Cardiac muscle cell (in vitro differentiated cells and primary cell): ENCODE data around the gene CENPM. TPM values are rescaled to one million over a fixed set of nuclear protein-coding genes. Genes with fewer than 3 reads are reported as not detected.
A peak's percentile ranks its signal among the peaks of the same experiment; 100 is the strongest.
"Not testable (repeated sequence)": the region's sequence is repeated elsewhere in the genome, so short reads cannot be mapped to it uniquely, and the experiment has no call there.

Source experiments
- DNase-seq, 2 donors: peaks; one replicate each; pipeline versions ENCODE4 v3.0.0 to v3.0.0-alpha.2; 2010 to 2017; ENCODE audit warnings: low read depth in 1 of 2, low spot score in 1 of 2
- H3K27ac ChIP-seq: fragments of 200-600 bp; sonication (generic); 2 replicates; pipeline ENCODE4 v1.5.1; 2016
- H3K27me3 ChIP-seq: fragments of 200-600 bp; sonication (generic); 2 replicates; pipeline ENCODE4 v1.6.0; 2016; ENCODE audit warnings: control low read depth
- H3K36me3 ChIP-seq: fragments of 200-600 bp; sonication (generic); 2 replicates; pipeline ENCODE4 v1.5.1; 2016; ENCODE audit warnings: control low read depth
- H3K4me1 ChIP-seq: fragments of 200-600 bp; sonication (generic); 2 replicates; pipeline ENCODE4 v1.8.1; 2017; ENCODE audit warnings: low read depth, mild to moderate bottlenecking, mixed run types
- H3K4me3 ChIP-seq: fragments of 200-600 bp; sonication (generic); 2 replicates; pipeline ENCODE4 v1.5.1; 2016; ENCODE audit warnings: mild to moderate bottlenecking
- H3K9me3 ChIP-seq: fragments of 200-600 bp; sonication (generic); 2 replicates; pipeline ENCODE4 v1.5.1; 2017; ENCODE audit warnings: low read depth, mild to moderate bottlenecking, control low read depth
- polyA plus RNA-seq: library from polyadenylated mRNA; unstranded; fragments of >200 nt; fragmentation: Nextera tagmentation; extraction: Ambion mirVana; gene quantifications from 2 replicates; pipeline ENCODE4 v1.2.1, GENCODE V29; 2016
- total RNA-seq: library from RNA; depleted of rRNA; stranded (reverse); fragments of >200 nt; gene quantifications from 2 replicates; pipeline ENCODE4 v1.2.3, GENCODE V29; 2016
- TF ChIP-seq, protein P1 (sequence below): IDR thresholded peaks from 2 replicates; pipeline ENCODE4 v1.5.1; 2012; ENCODE audit warnings: low read depth, mild to moderate bottlenecking, low read length

CENPM gene
- total and polyA plus RNA-seq, 2 experiments from 2014 or later: 25.8 to 26.7 TPM

DNA sequence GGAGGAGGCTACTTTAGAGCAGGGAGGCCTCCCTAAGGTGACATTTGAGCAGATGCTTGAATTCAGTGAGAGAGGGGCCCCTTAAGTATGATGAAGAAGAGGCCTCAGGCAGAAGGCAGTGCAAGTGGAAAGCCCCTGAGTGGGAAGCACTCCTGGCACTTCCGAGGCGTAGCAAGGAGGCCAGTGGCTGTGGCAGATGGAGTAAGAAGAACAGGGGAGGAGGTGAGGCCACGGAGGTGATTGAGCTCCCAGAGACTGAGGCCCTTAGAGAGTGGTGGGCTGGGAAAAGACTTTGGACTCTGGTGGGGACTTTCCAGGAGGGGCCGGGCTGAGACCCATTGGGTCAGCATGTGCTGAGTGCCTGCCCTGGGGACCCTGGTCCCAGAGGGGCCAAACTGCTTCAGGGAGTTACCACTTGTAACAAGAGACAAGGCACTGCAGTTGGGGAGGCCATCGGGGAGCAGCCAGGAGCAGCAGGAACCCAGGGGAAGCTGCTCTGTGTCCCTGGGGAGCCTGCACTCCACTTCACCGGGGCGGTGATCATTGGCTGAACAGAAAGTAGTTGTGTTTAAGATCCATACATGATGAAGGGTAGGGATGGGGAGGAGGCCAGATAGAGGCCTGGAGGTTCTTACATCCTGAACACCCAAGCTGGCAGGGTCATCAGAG, 2.5 kb upstream of the CENPM start:
- Histone ChIP-seq H3K4me1 (peaks cover 4% of the 10 kb centered on the region), H3K4me3 (no peak overlapping the region), H3K27me3 (no peaks in the 10 kb centered on the region), H3K27ac (no peak overlapping the region), H3K36me3 (no peaks in the 10 kb centered on the region), H3K9me3 (no peaks in the 10 kb centered on the region)
- DNase-seq: no peak
- TF ChIP-seq, protein P1, sequence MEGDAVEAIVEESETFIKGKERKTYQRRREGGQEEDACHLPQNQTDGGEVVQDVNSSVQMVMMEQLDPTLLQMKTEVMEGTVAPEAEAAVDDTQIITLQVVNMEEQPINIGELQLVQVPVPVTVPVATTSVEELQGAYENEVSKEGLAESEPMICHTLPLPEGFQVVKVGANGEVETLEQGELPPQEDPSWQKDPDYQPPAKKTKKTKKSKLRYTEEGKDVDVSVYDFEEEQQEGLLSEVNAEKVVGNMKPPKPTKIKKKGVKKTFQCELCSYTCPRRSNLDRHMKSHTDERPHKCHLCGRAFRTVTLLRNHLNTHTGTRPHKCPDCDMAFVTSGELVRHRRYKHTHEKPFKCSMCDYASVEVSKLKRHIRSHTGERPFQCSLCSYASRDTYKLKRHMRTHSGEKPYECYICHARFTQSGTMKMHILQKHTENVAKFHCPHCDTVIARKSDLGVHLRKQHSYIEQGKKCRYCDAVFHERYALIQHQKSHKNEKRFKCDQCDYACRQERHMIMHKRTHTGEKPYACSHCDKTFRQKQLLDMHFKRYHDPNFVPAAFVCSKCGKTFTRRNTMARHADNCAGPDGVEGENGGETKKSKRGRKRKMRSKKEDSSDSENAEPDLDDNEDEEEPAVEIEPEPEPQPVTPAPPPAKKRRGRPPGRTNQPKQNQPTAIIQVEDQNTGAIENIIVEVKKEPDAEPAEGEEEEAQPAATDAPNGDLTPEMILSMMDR: no peak

DNA sequence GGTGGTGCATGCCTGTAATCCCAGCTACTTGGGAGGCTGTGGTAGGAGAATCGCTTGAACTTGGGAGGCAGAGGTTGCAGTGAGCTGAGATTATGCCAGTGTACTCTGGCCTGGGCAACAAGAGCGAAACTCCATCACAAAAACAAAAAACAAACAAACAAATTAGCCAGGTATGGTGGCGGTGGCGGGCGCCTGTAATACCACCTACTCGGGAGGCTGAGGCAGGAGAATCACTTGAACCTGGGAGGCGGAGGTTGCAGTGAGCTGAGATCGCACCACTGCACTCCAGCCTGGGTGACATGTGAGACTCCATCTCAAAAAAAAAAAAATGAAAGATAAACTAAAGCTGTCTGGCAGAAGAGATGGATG, 2.0 kb upstream of the CENPM start:
- not testable (repeated sequence) for DNase-seq, H3K36me3 ChIP-seq, H3K4me3 ChIP-seq, H3K9me3 ChIP-seq, H3K4me1 ChIP-seq, H3K27ac ChIP-seq, H3K27me3 ChIP-seq

DNA sequence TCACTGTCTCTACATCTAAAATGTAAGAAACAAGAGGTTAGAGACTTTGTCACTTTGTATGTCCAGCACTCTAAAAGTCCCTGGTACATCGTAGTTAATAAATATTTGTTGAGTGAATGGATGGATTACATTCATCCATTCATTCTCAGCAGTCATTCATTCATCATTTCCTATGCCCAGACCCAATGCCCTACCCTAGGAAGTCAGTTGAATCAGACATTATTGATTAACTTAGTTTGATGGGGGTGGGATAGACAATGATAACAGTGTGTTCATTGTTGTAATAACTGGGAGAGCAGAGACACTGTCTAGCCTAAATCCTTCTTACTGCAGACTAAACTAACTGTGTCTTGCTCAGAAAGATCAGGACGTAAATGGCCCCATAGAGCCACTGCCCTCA, 1.2 kb upstream of the CENPM start:
- H3K27ac ChIP-seq: no peak overlapping the region
- no peaks in the 10 kb centered on the region for H3K27me3 ChIP-seq
- H3K36me3 ChIP-seq: no peaks in the 10 kb centered on the region
- H3K4me3 ChIP-seq: no peak overlapping the region
- H3K4me1 ChIP-seq: peaks cover 4% of the 10 kb centered on the region
- TF ChIP-seq, protein P1: no peak
- no peaks in the 10 kb centered on the region for H3K9me3 ChIP-seq
- no peak for DNase-seq

DNA sequence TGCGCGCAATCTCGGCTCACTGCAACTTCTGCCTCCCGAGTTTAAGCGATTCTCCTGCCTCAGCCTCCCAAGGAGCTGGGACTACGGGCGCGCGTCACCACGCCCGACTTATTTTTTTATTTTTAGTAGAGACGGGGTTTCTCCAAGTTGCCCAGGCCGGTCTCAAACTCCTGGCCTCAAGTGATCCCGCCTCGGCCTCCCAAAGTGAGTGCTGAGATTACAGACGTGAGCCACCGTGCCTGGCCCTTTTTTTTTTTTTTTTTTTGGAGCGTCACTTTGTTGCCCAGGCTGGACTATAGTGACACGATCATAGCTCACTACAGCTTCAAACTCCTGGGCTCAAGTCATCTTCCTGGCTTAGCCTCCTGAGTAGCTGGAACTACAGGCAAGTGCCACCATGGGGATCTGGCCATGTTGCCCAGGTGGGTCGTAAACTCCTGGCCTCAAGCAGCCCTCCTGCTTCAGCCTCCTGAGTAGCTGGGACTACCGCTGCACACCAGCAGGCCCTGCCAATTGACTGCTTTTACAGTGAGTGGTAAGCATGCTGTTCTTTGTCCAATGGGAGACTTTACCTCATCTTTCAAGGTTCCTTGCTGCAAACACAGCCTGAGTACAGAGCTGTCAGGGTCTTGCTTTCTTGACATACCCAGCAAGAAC, 600 bp upstream of the CENPM start:
- H3K9me3 ChIP-seq: no peaks in the 10 kb centered on the region
- peak overlapping the region; percentile 50 for H3K4me3 ChIP-seq
- H3K27me3 ChIP-seq: no peaks in the 10 kb centered on the region
- TF ChIP-seq, protein P1: no peak
- H3K27ac ChIP-seq: no peak overlapping the region
- H3K4me1 ChIP-seq: peaks cover 4% of the 10 kb centered on the region
- H3K36me3 ChIP-seq: no peaks in the 10 kb centered on the region
- DNase-seq: no peak

DNA sequence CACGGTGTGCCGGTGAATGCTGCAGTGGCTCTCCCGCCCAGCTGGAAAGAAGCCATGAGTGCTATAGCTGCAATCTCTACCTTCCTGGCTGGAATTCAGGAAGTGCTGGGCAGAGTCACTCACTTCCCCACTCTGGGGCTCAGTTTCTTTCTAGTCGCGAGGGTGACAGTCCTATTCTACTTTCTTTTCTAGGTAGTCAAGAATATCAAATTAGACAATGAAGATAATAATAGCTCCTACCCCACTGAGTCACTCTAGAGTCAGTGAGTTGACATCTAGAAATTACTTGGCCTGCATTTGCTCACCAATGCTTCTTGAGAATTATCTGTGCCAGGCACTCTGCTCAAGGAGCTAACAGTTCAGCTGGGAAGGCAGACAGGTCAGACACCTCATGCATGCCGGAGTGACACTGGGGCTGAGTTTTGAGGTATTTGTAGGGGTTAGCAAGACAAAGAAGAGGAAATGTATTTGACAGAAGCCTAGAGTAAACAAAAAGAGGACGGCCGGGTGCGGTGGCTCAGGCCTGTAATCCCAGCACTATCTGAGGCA, 3.2 kb downstream of the CENPM start:
- Histone ChIP-seq H3K36me3 (no peaks in the 10 kb centered on the region), H3K4me1 (peaks cover 4% of the 10 kb centered on the region), H3K4me3 (no peak overlapping the region), H3K27ac (no peak overlapping the region), H3K27me3 (no peaks in the 10 kb centered on the region), H3K9me3 (no peaks in the 10 kb centered on the region)
- no peak for DNase-seq
- TF ChIP-seq, protein P1: no peak
